Embryonic facial prominence (tissue), 1 donor: ENCODE results near the gene MAJIN.

Source experiments
- DNase-seq: peaks from one replicate; pipeline ENCODE4 v3.0.0-alpha.2; 2016; ENCODE audit errors: extremely low spot score

Gene MAJIN

GRCh38 chr11:64893194-64894069 lies 78.5 kb downstream of the MAJIN start:
- no peak for DNase-seq

DNA sequence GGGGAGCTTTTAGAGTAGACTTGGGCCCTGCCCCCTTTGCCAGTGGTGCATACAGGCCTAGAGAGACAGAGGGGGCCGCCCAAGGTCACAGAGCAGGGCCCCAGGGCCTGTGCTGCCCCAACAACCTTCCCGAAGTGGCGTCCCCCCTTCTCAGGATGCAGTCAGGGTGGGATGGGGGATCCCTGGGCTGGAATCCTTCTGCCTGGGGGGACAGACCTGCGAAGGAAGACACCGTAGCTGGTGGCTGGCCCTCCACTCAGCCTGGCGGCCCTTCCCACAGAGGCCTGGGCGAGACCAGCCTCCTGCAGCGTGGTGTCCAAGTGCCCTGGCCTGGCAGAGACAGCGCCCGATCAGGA lies 79.1 kb downstream of the MAJIN start:
- no peak for DNase-seq

DNA sequence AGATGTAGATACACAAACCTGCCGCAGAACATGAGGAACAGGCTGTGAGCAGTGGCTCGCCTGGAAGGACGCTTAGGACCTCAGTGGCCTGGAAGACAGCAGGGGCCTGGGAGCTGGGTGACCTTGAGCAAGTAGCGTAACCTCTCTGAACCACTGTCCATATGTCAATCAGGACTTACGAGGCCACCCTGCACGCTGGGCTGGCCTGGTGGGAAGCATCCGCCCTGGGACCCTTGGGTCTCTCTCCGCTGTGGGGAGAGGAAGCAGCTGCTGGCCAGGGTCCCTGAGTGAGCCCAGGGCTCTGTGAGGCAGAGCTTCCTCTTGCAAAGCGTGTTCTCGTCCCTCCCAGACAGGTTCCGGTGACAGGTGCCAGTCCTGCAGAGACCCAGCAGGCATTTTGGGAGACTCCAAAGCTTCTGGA lies 79.5 kb downstream of the MAJIN start:
- no peak for DNase-seq

GRCh38 chr11:64891880-64892279 lies 80.0 kb downstream of the MAJIN start:
- DNase-seq: no peak

DNA sequence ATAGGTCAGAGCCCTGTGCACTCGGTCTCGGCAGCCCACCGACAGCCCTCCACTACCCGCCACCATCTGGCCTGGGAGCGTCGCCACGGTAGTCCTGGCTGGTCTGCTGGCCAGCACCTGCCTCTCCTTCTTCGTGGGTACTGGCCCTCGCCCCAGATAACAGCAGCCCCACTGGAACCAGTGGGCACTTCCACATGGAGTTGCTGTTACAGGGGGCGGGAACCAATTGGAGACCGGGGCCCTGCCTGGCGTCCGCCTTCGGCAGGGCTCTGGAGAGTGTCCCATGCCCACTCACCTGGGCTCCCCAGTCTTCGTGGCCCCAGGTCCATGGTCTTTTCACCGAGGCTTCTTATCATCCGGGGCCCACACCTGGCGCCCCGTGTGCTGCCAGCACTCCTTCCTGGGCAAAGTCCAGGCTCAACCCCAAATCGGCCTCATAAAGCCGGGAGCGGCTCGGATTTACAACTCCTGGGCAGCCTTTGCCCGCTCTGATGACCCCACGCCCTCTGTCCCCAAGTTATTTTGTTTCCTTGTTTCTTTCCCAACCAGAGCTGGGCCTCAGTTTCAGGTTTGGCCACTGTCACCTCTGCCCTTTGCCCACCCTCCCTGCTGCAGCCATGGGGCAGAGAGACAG lies 80.6 kb downstream of the MAJIN start:
- no peak for DNase-seq

DNA sequence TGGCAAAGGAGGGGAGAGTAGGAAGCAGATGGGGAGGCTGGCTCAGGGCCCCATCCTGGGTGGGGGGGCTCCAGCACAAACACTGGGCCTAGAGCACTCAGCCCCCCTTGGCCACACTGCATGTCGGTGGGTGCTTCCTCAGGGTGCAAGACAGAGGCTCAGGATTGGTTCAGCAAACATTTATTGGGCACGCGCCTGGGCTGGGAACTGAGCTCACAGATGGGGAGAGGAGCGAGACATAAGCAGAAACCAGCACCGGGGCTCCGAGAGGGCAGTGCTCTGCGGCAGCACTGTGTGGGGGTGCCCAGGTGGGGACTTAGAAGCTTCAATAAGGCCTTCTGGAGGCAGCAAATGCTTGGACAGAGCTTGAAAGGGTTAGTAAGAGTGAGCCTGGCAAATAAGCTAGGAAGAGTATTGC lies 81.4 kb downstream of the MAJIN start:
- DNase-seq: no peak

GRCh38 chr11:64888729-64889511 lies 83.0 kb downstream of the MAJIN start:
- no peak for DNase-seq

GRCh38 chr11:64888406-64888728 lies 83.5 kb downstream of the MAJIN start:
- DNase-seq: no peak
